ENCODE data around the gene NSUN6. TPM values are rescaled to one million over a fixed set of nuclear protein-coding genes. Genes with fewer than 3 reads are reported as not detected.
"Not testable (repeated sequence)": the region's sequence is repeated elsewhere in the genome, so short reads cannot be mapped to it uniquely, and the experiment has no call there.

The NSUN6 gene
- polyA plus RNA-seq, 3 donors = 1.2 to 5.1 (median 3.1) TPM

DNA sequence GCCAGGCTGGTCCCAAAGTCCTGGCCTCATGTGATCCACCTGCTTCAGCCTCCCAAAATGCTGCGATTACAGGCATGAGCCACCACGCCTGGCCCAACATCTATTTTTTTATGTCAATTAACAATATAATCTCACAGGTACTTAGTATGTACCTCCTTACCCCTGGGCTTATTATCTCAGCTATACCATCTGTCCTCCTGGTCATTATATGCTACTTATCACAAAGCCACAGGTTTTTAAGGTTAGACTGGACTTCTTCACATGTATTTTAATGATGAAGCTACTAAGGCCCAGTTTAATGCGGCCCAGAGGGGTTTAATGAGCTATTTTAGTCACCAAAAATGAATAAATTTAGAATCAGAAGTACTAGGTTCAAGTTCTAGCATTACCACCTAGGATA, 3.4 kb downstream of the NSUN6 start:
- Histone ChIP-seq H3K9me3 (replicated peaks in 1 of 2; ENCODE audit: control insufficient read depth in 1 of 2, insufficient read depth in 1 of 2, low read length in 2 of 2) (no peaks in the 10 kb centered on the region), H3K36me3 (replicated peaks in 1 of 2; ENCODE audit: control insufficient read depth in 1 of 2, insufficient read depth in 2 of 2, low read length in 2 of 2) (peaks cover 5 to 22% of the 10 kb centered on the region in 2 donors), H4K20me1 (ENCODE audit: insufficient read depth, low read length) (no peaks in the 10 kb centered on the region), H3K27me3 (ENCODE audit: control insufficient read depth in 2 of 2, insufficient read depth in 2 of 2, low read length in 2 of 2) (no peaks in the 10 kb centered on the region), H3K27ac (ENCODE audit: low read depth in 1 of 2, low read length in 2 of 2) (no peak overlapping the region), H3K4me1 (ENCODE audit: control insufficient read depth in 1 of 2, insufficient read depth in 2 of 2, low read length in 2 of 2) (peaks cover 11 to 15% of the 10 kb centered on the region in 2 donors), H3K9ac (ENCODE audit: insufficient read depth, low read length, poor library complexity, severe bottlenecking) (no peak overlapping the region), H3K4me2 (replicated peaks; ENCODE audit: extremely low read depth, low read length, poor library complexity, severe bottlenecking) (no peak overlapping the region), H2AFZ (ENCODE audit: insufficient read depth, low read depth, low read length, poor library complexity, severe bottlenecking) (no peak overlapping the region), H3K79me2 (ENCODE audit: insufficient read depth, low read length) (peaks cover 19% of the 10 kb centered on the region), H3K4me3 (replicated peaks in 1 of 3; ENCODE audit: low read depth in 2 of 3, low read length in 3 of 3) (no peak overlapping the region)
- H3K4me3 Mint-ChIP-seq = no peak overlapping the region
- H3K4me1 Mint-ChIP-seq = peaks cover 23% of the 10 kb centered on the region
- TF ChIP-seq, protein P1, sequence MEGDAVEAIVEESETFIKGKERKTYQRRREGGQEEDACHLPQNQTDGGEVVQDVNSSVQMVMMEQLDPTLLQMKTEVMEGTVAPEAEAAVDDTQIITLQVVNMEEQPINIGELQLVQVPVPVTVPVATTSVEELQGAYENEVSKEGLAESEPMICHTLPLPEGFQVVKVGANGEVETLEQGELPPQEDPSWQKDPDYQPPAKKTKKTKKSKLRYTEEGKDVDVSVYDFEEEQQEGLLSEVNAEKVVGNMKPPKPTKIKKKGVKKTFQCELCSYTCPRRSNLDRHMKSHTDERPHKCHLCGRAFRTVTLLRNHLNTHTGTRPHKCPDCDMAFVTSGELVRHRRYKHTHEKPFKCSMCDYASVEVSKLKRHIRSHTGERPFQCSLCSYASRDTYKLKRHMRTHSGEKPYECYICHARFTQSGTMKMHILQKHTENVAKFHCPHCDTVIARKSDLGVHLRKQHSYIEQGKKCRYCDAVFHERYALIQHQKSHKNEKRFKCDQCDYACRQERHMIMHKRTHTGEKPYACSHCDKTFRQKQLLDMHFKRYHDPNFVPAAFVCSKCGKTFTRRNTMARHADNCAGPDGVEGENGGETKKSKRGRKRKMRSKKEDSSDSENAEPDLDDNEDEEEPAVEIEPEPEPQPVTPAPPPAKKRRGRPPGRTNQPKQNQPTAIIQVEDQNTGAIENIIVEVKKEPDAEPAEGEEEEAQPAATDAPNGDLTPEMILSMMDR (IDR thresholded peaks at IDR 0.05) = no peak
- 100% methylated on average over 2 of the region's 3 CpGs for WGBS (ENCODE audit: insufficient coverage)
- DNase-seq = no peak
- peaks cover 7 to 8% of the 10 kb centered on the region in 2 donors for H3K36me3 Mint-ChIP-seq
- H3K9me3 Mint-ChIP-seq = no peaks in the 10 kb centered on the region
- intact Hi-C loops (cut with micrococcal nuclease) = no loop called here
- peak overlapping the region in 1 of 7 donors; percentile 40 for H3K27ac Mint-ChIP-seq
- no peaks in the 10 kb centered on the region for H3K27me3 Mint-ChIP-seq (ENCODE audit: low read depth in 3 of 3)

DNA sequence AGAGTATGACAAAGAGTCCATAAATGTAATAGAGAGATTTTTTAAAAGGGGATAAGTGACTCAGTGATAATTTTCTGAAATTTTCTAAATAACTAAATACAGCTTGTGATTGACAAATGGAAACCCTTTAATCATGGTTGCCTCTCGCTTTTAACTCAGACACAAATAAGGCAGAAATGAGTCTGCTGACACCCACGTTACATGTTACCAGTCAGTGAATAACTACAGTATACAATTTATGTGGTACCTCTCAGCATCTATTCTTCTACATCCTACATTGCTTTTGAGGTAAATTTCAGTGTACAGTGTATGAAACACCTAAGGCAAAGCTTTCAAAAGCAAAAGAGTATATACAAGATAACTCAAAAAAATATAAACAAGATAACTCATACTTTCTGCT, 4.2 kb downstream of the NSUN6 start:
- Histone ChIP-seq H3K9me3 (replicated peaks in 1 of 2; ENCODE audit: control insufficient read depth in 1 of 2, insufficient read depth in 1 of 2, low read length in 2 of 2) (no peaks in the 10 kb centered on the region), H3K9ac (ENCODE audit: insufficient read depth, low read length, poor library complexity, severe bottlenecking) (no peak overlapping the region), H3K27ac (ENCODE audit: low read depth in 1 of 2, low read length in 2 of 2) (no peak overlapping the region), H3K27me3 (ENCODE audit: control insufficient read depth in 2 of 2, insufficient read depth in 2 of 2, low read length in 2 of 2) (no peaks in the 10 kb centered on the region), H2AFZ (ENCODE audit: insufficient read depth, low read depth, low read length, poor library complexity, severe bottlenecking) (no peak overlapping the region), H3K36me3 (replicated peaks in 1 of 2; ENCODE audit: control insufficient read depth in 1 of 2, insufficient read depth in 2 of 2, low read length in 2 of 2) (peaks cover 5 to 24% of the 10 kb centered on the region in 2 donors), H3K4me3 (replicated peaks in 1 of 3; ENCODE audit: low read depth in 2 of 3, low read length in 3 of 3) (no peak overlapping the region), H3K79me2 (ENCODE audit: insufficient read depth, low read length) (peaks cover 19% of the 10 kb centered on the region), H3K4me2 (replicated peaks; ENCODE audit: extremely low read depth, low read length, poor library complexity, severe bottlenecking) (no peak overlapping the region), H4K20me1 (ENCODE audit: insufficient read depth, low read length) (no peaks in the 10 kb centered on the region), H3K4me1 (ENCODE audit: control insufficient read depth in 1 of 2, insufficient read depth in 2 of 2, low read length in 2 of 2) (peaks cover 11 to 14% of the 10 kb centered on the region in 2 donors)
- H3K9me3 Mint-ChIP-seq = no peaks in the 10 kb centered on the region
- H3K27ac Mint-ChIP-seq = no peak overlapping the region
- WGBS (ENCODE audit: insufficient coverage) = no CpG with 5 or more reads among the region's 2 CpGs
- no peak for DNase-seq
- no peak overlapping the region for H3K4me3 Mint-ChIP-seq
- peaks cover 20% of the 10 kb centered on the region for H3K4me1 Mint-ChIP-seq
- intact Hi-C loops (cut with micrococcal nuclease) = no loop called here
- H3K27me3 Mint-ChIP-seq (ENCODE audit: low read depth in 3 of 3) = no peaks in the 10 kb centered on the region
- TF ChIP-seq, protein P1 (IDR thresholded peaks at IDR 0.05) = no peak
- peaks cover 7 to 11% of the 10 kb centered on the region in 2 donors for H3K36me3 Mint-ChIP-seq

DNA sequence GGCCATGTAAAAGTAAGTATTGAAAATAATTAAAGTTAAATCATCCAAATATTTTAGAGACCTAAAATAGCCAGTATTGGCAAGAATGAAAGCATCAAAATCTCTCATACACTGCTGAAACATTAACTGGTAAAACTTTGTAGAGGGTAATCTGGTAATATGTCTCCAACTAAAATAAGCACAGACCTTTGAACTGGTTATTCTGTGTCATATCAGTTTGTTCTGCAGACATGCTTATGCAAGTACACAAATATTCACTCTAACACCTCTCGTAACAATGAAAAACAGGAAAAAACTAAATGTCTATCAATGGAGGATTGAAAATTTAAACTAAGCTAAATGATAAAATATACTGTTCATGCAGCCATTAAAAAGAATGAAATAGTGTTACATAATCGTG, 11.7 kb downstream of the NSUN6 start:
- H3K27me3 Mint-ChIP-seq (ENCODE audit: low read depth in 3 of 3); H3K9me3 ChIP-seq (replicated peaks in 1 of 2; ENCODE audit: control insufficient read depth in 1 of 2, insufficient read depth in 1 of 2, low read length in 2 of 2); H3K9ac ChIP-seq (ENCODE audit: insufficient read depth, low read length, poor library complexity, severe bottlenecking); H3K4me1 ChIP-seq (ENCODE audit: control insufficient read depth in 1 of 2, insufficient read depth in 2 of 2, low read length in 2 of 2); H3K79me2 ChIP-seq (ENCODE audit: insufficient read depth, low read length); H4K20me1 ChIP-seq (ENCODE audit: insufficient read depth, low read length); H3K27me3 ChIP-seq (ENCODE audit: control insufficient read depth in 2 of 2, insufficient read depth in 2 of 2, low read length in 2 of 2); H3K9me3 Mint-ChIP-seq; H3K27ac Mint-ChIP-seq; intact Hi-C loops (cut with micrococcal nuclease); H3K4me3 ChIP-seq (replicated peaks in 1 of 3; ENCODE audit: low read depth in 2 of 3, low read length in 3 of 3); H3K4me1 Mint-ChIP-seq; DNase-seq; H3K4me2 ChIP-seq (replicated peaks; ENCODE audit: extremely low read depth, low read length, poor library complexity, severe bottlenecking); H3K4me3 Mint-ChIP-seq; H3K27ac ChIP-seq (ENCODE audit: low read depth in 1 of 2, low read length in 2 of 2); H2AFZ ChIP-seq (ENCODE audit: insufficient read depth, low read depth, low read length, poor library complexity, severe bottlenecking): not testable (repeated sequence)
- WGBS (ENCODE audit: insufficient coverage) = no CpG with 5 or more reads among the region's 2 CpGs
- peaks cover 11 to 23% of the 10 kb centered on the region in 2 donors for H3K36me3 Mint-ChIP-seq
- H3K36me3 ChIP-seq (replicated peaks in 1 of 2; ENCODE audit: control insufficient read depth in 1 of 2, insufficient read depth in 2 of 2, low read length in 2 of 2) = peaks cover 2 to 12% of the 10 kb centered on the region in 2 donors
